GM19240 (cell line): Measurements from ENCODE around the gene CD8A.
"Not testable (repeated sequence)": the region's sequence is repeated elsewhere in the genome, so short reads cannot be mapped to it uniquely, and the experiment has no call there.

Experiments used
- DNase-seq: peaks from one replicate; pipeline ENCODE4 v3.0.0; 2011; ENCODE audit warnings: low spot score; ENCODE audit not compliant: insufficient read length

Gene CD8A

DNA sequence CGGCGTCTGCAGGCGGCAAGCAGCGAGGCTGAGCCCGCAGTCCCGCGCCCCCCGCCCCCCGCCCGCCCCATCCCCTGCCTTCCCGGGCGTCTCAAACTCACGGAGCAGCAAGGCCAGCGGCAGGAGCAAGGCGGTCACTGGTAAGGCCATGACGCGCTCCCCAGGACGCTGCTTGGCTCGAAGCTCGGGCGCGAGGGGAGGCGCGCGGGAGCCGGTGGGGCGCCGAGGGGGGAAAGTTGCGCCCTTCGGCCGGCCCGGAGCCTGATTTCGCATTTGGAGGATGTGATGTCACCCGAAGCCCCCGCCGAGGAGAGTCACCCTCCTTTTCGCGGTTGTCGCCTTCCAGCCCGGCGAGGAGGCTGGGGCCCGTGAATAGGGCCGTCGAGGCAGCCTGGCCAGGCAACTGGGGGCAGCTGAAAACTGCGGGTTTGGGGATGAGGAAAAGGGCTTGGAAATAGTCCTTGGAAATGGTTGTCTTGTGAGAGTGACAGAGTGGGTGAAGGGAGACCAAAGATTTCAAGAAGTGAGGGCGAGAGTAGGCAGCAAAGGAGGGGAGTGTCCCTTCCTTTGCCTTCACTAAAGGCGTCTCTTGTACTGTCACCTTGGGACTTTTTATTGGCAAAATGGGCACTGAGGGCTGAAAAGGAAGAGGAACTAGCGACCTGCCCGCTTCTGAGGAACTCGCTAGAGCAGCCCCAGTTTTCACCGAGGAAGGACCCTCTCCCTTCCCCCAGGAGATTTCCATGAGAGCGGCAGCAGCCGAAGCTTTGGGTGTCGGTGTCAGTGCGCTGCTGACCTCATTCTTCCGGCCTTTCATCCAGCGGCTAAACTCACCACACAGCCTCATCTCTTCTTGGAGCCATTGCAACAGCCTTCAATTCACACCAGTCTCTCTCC lies at the start of gene CD8A:
Gene CD8A (minus strand): TSS at position 238 of the 897 bp plus-strand sequence. CDS start 88 bp downstream, at position 150.
- no peak for DNase-seq

DNA sequence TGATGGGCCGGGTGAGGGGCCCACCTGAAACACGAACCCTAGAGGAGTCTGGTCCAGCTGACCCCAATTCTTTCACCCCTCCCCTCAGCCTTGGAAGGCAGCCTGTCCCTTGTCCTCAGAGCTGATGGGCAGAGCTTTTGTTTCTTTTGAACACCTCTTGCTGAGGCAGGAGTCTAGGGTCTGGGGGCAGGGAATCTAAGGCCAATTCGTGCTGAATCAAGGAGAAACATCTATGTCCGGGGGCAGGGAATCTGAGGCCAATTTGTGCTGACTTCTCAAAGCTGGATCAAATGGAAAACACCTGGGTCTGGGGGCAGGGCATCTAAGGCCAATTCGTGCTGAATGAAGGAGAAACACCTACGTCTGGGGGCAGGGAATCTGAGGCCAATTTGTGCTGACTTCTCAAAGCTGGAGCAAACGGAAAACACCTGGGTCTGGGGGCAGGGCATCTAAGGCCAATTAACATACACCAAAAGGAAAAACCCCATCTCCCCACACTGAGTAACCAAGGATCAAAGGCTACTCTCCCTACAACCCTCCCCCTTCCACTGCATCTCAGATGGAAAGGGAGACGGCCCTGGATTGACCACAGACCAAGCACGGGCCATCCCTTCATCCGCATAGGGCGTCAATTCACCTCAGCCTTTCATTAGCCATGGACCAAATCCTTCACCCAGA lies 49.3 kb upstream of the CD8A start:
- not testable (repeated sequence) for DNase-seq

- not testable (repeated sequence) for DNase-seq
Measured at GRCh38 chr2:86839455-86839854, 48.7 kb upstream of the CD8A start.

DNA sequence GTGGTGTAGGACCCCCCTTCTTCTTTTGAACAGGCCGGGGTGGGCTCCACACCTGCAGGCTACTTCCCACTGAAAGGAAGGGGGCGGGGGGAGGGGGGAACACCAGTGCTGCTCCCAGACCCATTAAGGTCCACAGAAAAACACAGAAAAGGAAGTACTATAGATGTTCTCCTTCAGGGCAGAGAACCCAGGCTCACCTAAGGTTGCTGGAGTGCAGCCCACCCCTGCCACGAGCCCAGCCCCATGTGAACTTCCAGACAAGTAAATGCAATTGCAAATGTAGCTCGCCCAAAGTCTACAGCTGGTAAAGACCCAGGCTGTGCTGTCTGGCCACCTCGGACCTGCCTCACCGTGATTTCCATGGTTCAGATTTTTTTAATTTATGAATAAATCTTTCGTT lies 47.0 kb upstream of the CD8A start:
- not testable (repeated sequence) for DNase-seq

DNA sequence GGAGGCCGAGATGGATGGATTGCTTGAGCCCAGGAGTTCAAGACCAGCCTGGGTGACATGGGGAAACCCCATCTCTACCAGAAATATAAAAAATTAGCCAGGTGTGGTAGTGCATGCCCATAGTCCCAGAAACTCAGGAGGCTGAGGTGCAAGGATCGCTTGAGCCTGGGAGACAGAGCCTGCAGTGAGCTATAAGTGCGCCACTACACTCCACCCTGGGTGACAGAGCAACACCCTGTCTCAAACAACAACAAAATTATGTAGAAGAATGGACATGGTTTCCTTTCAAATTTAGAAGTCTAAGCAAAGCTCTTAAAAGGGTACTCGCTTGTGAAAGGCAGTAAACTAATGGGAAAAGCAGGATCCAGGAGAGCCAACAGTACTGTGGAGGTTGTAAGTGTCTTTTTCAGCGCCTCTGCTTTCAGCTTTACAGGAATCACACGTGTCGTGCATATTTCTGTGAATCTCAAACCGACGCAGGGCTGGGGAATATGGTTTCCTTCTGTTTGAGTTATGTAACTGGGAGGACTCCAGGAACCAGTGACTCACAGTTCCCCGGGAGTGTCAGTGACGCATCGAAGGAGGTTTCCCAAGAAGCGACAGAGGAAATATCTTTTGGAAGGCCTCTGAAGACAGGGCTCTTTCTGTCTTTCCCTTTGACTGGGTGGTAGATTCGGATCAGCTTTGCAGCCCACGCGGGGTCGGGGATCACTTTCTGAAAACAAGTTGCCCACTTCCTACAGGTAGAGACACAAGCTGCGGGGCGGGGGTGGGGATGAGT lies 46.4 kb upstream of the CD8A start:
- not testable (repeated sequence) for DNase-seq

DNA sequence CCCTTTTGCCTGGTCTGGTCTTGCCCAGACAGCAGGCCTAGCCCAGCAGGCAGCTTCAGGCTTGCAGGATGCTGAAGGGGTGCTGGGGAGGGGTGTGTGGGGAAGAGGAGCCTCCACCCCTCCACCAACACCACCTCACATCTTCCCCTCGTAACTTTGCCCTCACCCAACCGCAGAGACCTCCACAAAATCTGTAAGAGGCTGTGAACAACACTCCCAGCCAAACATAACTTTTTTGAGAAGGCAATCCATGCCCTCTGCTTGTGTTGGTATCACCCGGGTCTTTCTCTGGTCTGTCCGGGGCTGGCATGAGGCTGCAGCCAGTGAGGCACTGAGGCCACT lies 44.8 kb upstream of the CD8A start:
- not testable (repeated sequence) for DNase-seq

GRCh38 chr2:86833315-86833714 lies 42.6 kb upstream of the CD8A start:
- DNase-seq, result no peak

DNA sequence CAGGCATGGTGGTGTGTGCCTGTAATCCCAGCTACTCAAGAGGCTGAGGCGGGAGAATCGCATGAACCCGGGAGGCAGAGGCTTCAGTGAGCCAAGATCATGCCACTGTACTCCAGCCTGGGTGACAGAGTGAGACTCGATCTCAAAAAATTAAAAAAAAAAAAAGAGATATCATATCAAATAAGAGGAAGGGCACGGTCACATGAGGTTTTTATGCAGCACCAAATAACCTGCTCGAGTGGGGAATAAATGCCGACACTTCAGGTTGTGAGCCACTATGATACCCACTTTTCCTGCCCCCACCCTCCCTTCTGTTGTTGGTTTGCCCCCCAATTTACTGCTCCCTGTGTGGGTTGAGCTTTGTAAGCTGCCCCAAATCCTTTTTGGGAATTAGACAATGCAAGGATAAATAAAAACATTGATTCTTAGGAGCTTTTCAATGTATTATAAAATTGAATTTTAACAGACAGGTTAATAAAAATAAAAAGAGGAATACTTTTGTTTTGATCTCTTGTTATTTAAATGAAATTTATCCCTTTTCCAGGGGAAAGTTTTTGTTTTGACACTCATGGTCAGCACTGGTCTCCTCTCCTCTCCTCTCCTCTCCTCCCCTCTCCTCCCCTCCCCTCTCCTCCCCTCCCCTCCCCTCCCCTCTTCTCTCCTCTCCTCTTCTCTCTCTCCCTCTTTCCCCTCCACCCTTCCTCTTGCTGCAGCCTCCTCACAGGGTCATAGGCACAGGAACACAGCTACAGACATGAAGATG lies 41.8 kb upstream of the CD8A start:
- DNase-seq, result no peak

DNA sequence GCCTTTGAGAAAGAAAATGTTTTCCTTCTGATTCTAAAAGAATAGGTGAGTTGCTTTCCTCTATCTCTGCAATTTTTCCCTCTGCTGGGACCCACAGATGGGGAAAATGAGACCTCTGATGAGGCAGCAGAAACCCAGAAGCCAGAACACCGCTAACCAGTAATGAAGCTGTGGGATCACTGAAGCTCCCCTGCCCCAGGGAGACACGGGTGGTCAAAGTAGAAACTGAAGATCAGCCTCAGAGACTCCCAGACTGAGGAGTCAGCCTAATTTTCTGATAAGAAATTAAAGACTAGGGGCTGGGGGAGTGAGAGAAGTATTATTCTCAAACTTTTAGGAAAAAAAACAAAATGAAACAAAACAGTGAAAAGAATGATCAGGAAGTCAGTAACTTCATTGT lies 40.8 kb upstream of the CD8A start:
- DNase-seq, result no peak

DNA sequence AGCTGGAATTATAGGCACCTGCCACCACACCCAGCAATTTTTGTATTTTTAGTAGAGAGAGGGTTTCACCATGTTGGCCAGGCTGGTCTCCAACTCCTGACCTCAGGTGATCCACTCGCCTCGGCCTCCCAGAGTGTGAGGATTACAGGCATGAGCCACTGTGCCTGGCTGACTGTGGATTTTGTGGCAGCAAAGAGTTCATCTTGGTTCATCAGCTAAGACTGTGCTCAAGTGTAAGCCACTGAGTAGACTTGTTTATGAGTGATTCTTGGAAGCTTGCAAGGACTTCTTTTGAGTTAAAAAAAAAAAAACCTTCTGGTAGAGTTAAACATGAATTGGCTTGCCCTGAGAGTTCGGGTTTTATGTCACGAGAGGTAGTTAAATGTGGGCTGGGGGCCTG lies 36.2 kb upstream of the CD8A start:
- no peak for DNase-seq

- no peak for DNase-seq
Measured at GRCh38 chr2:86825693-86826381, 35.1 kb upstream of the CD8A start.

DNA sequence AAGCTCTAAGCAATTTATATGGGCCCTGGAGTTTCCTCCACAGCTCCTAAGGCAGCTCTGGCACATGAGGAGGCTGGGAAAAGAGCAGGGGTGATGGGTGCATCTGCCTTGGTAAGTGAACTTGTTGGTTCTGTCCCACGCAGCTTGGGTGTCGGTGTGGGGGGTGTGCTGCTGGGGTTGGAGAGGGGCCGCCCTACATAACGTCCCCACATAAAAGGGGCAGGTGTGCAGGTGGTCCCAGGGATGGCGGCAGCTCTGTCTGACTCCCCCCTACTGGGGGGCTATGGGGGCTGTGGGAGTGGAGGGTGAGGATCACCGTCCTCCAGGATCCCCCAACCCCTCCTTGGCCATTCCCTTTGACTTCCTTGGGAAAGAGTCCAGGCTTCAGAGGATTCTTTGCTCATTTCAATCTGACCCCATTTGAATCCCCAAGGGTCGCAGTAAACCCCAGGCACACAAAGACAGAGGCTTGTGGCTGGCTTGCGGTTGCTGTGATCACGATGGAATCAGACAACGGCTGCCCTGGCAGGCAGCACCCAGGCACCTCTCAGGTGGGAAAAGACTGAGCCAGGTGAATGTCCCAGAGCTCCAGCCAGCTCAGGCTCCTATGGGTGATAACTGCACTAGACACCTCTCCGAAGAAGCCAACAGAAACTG lies 34.5 kb upstream of the CD8A start:
- DNase-seq, result no peak

GRCh38 chr2:86822668-86823345 lies 32.1 kb upstream of the CD8A start:
- no peak for DNase-seq

GRCh38 chr2:86821842-86822241 lies 31.1 kb upstream of the CD8A start:
- no peak for DNase-seq

DNA sequence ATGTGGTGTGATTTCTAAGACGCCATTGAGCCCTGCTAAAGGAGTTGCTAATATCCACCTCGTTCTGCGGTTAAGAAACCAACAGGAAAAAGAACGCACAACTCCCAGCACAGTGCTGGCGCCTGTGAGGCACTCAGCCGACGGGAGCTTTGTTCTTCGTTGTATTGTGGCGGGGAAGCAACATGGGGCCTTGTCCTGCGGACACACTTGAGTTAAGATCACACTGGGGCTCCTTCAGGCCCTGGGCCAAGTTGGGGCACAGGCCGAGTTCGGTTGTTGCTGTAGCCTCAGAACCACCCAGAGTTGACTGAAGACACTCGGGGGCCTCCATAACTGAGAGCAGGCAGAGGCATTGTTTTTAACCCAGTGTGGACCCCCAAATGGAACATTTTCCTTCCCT lies 30.6 kb upstream of the CD8A start:
- no peak for DNase-seq

GRCh38 chr2:86818957-86819356 lies 28.2 kb upstream of the CD8A start:
- no peak for DNase-seq

GRCh38 chr2:86818114-86818801 lies 27.5 kb upstream of the CD8A start:
- no peak for DNase-seq

- DNase-seq, result no peak
Measured at GRCh38 chr2:86815611-86816010, 24.9 kb upstream of the CD8A start.
